K562 (cell line): ENCODE measurements around the gene CCL4. TPM values are rescaled to one million over a fixed set of nuclear protein-coding genes. Genes with fewer than 3 reads are reported as not detected.

Source experiments
- ATAC-seq: fragments of 200-7000 bp; cut with Tn5 transposase; 3 replicates; pipeline ENCODE4 v1.9.1; 2020; ENCODE audit warnings: moderate library complexity
- BruUV-seq: library from RNA; stranded (reverse); fragments of 400-500 nt; replicated peaks from 2 replicates; lab custom pipeline; 2021; lab: Mats Ljungman, UMichigan
- CTCF ChIA-PET: fragments of 300-600 bp; formaldehyde crosslinking; extraction: SDS; loops from one replicate; lab custom pipeline; 2021; ENCODE audit warnings: low intra/inter-chr PET ratio; lab: Yijun Ruan, JAX
- POLR2A ChIA-PET: fragments of 300-600, 350-650 bp; sonication (Branson Sonifier 250); formaldehyde crosslinking; extraction: SDS; loops from one replicate; lab custom pipeline; 2021; ENCODE audit warnings: antibody characterized with exemption, inconsistent platforms; lab: Yijun Ruan, JAX
- DNase-seq, 4 experiments: peaks; one replicate each; pipeline versions ENCODE4 v3.0.0 to v3.0.0-alpha.2; 2011 to 2018; ENCODE audit warnings: low spot score in 3 of 4, mixed read lengths in 3 of 4; ENCODE audit errors: extremely low read depth in 1 of 4
- FAIRE-seq: peaks from 2 replicates; lab custom pipeline; 2011; peaks lifted over from hg19 to GRCh38; lab: Jason Lieb, UNC
- H2AFZ ChIP-seq: 2 replicates; pipeline ENCODE4 v1.6.0; 2011; ENCODE audit warnings: low read depth, low read length, control low read depth, inconsistent platforms
- H3K27ac ChIP-seq: fragments of 200-600 bp; 3 replicates; pipeline ENCODE4 v1.8.0; 2011; ENCODE audit warnings: low read depth, mild to moderate bottlenecking, control low read depth, inconsistent platforms, low read length, moderate library complexity, mixed read lengths; ENCODE audit errors: extremely low read depth
- H3K27me3 ChIP-seq, 2 experiments: fragments of 300-600 bp in 1 of 2; 2 replicates in 1 of 2; 3 replicates in 1 of 2; pipeline versions ENCODE4 v1.6.0 to v1.8.0; 2011; ENCODE audit warnings: inconsistent platforms in 2 of 2, low read length in 2 of 2, mild to moderate bottlenecking in 1 of 2, mixed read lengths in 1 of 2, moderate library complexity in 1 of 2; ENCODE audit not compliant: control insufficient read depth in 2 of 2, insufficient read depth in 2 of 2
- H3K36me3 ChIP-seq: fragments of 300-600 bp; 3 replicates; pipeline ENCODE4 v1.8.0; 2011; ENCODE audit warnings: mild to moderate bottlenecking, low read length, inconsistent platforms; ENCODE audit not compliant: control insufficient read depth, insufficient read depth
- H3K4me1 ChIP-seq, 2 experiments: fragments of 200-600 bp in 1 of 2; replicated peaks in 1 of 2; 2 replicates in 1 of 2; 3 replicates in 1 of 2; pipeline versions ENCODE4 v1.5.1 to v1.8.0; 2011; ENCODE audit warnings: inconsistent platforms in 2 of 2, low read length in 2 of 2, mild to moderate bottlenecking in 1 of 2, mixed read lengths in 1 of 2, moderate library complexity in 1 of 2; ENCODE audit not compliant: control insufficient read depth in 2 of 2, insufficient read depth in 2 of 2
- H3K4me2 ChIP-seq: 2 replicates; pipeline ENCODE4 v1.6.1; 2011; ENCODE audit warnings: low read length, control low read depth, inconsistent platforms, mixed read lengths; ENCODE audit not compliant: insufficient read depth
- H3K4me3 ChIP-seq: fragments of 200-600 bp; sonication (generic), shearing (Covaris generic); 2 replicates; pipeline ENCODE4 v1.5.1; 2016; ENCODE audit warnings: control low read depth, inconsistent platforms
- H3K79me2 ChIP-seq: fragments of 200-600 bp; 3 replicates; pipeline ENCODE4 v1.8.0; 2011; ENCODE audit warnings: low read length, inconsistent platforms; ENCODE audit not compliant: control insufficient read depth, insufficient read depth
- H3K9ac ChIP-seq, 2 experiments: 2 replicates each; pipeline versions ENCODE4 v1.6.0 to v1.6.1; 2011; ENCODE audit warnings: low read depth in 2 of 2, low read length in 2 of 2, control low read depth in 1 of 2, inconsistent platforms in 1 of 2, mild to moderate bottlenecking in 1 of 2, mixed read lengths in 1 of 2; ENCODE audit not compliant: insufficient read depth in 1 of 2
- H3K9me1 ChIP-seq: one replicate; pipeline ENCODE4 v1.6.0; 2011; ENCODE audit warnings: inconsistent platforms, mild to moderate bottlenecking, low read length, moderate library complexity; ENCODE audit not compliant: control insufficient read depth, insufficient read depth
- H3K9me3 ChIP-seq: replicated peaks from 2 replicates; pipeline ENCODE4 v1.5.1; 2011; ENCODE audit warnings: low read depth, low read length, inconsistent platforms; ENCODE audit not compliant: control insufficient read depth, insufficient read depth
- H4K20me1 ChIP-seq: replicated peaks from 2 replicates; pipeline ENCODE4 v1.6.1; 2011; ENCODE audit warnings: low read length, inconsistent platforms, mixed read lengths; ENCODE audit not compliant: control insufficient read depth, insufficient read depth
- CBX5 ChIP-seq: IDR thresholded peaks from 2 replicates; pipeline ENCODE4 v1.6.1; 2014; ENCODE audit warnings: low read depth, borderline replicate concordance
- CREBBP ChIP-seq: IDR thresholded peaks from one replicate; pipeline ENCODE4 v1.6.1; 2012; ENCODE audit warnings: low read depth, mild to moderate bottlenecking, control low read depth, inconsistent platforms, low read length
- HOXB6 ChIP-seq: fragments of 250-450 bp; sonication (Bioruptor Pico); IDR thresholded peaks from 2 replicates; pipeline ENCODE4 v1.5.1; 2022; ENCODE audit warnings: mild to moderate bottlenecking, borderline replicate concordance
- MAFG ChIP-seq: fragments of 450-650 bp; conservative IDR thresholded peaks from 2 replicates; pipeline ENCODE4 v1.6.1; 2016; ENCODE audit warnings: missing genetic modification characterization, missing compliant biosample characterization
- PRPF4 ChIP-seq: fragments of 200-400 bp; formaldehyde crosslinking; IDR thresholded peaks from one replicate; pipeline ENCODE4 v1.6.1; 2017; ENCODE audit warnings: low read length, low read depth, mild to moderate bottlenecking; ENCODE audit not compliant: insufficient read depth, poor library complexity, severe bottlenecking
- TBP ChIP-seq: optimal IDR thresholded peaks from 2 replicates; pipeline ENCODE3; 2011; ENCODE audit warnings: low read depth, low read length, improper control_type of control experiment
- TFAM ChIP-seq: fragments of 250-450 bp; sonication (Bioruptor Pico); conservative IDR thresholded peaks from 2 replicates; pipeline ENCODE4 v1.5.0; 2021; ENCODE audit warnings: mild to moderate bottlenecking, moderate library complexity
- USF2 ChIP-seq: sonication (generic); formaldehyde crosslinking; IDR thresholded peaks from 2 replicates; pipeline ENCODE4 v1.5.0; 2020; ENCODE audit warnings: missing genetic modification reagents
- ZKSCAN8 ChIP-seq: fragments of 200-800 bp; sonication (Bioruptor generic); IDR thresholded peaks from 2 replicates; pipeline ENCODE4 v1.6.1; 2016; ENCODE audit warnings: missing genetic modification characterization, missing compliant biosample characterization
- WGBS: fragments of 100-300 bp; shearing (Covaris generic); methylation state at CpG from one replicate; pipeline ENCODE4 v1.1.6; 2016; ENCODE audit warnings: low coverage, mixed read lengths; ENCODE audit not compliant: insufficient coverage; ENCODE audit errors: missing lambda C conversion rate; 5-methylcytosine and 5-hydroxymethylcytosine counted together
- in situ Hi-C: fragments of 300-500 bp; cut with MboI; formaldehyde crosslinking; loops from 4 replicates; pipeline ENCODE4 v1.15.0; 2018; ENCODE audit warnings: inconsistent platforms, mixed read lengths
- intact Hi-C: fragments of 100-400 bp; cut with micrococcal nuclease; formaldehyde crosslinking; loops from 2 replicates; pipeline ENCODE4 v1.14.2; 2022
- polyA plus RNA-seq, 8 experiments: library from polyadenylated mRNA; depleted of rRNA in 4 of 8; stranded (reverse) in 5 of 8; unstranded in 3 of 8; fragments of >200 nt; fragmentation: Nextera tagmentation in 2 of 8; fragmentation: Illumina TruSeq in 1 of 8; extraction: Ambion mirVana in 2 of 8; extraction: Trizol in 1 of 8; gene quantifications; 2 replicates each; pipeline versions ENCODE4 v1.2.1 to v1.2.3, GENCODE V29; 2011 to 2014; ENCODE audit warnings: inconsistent platforms in 1 of 8, missing spikeins in 1 of 8
- total RNA-seq, 7 experiments: library from RNA; depleted of rRNA in 6 of 7; stranded (reverse); fragments of >200 nt in 6 of 7; fragmentation: Illumina TruSeq in 2 of 7; extraction: Trizol in 2 of 7; gene quantifications; 2 replicates each; pipeline versions ENCODE4 v1.2.1 to v1.2.3, GENCODE V29; 2011 to 2021; ENCODE audit warnings: low replicate concordance in 1 of 7
- TF ChIP-seq, protein P1 (sequence below): fragments of 250-450 bp; sonication (Bioruptor Pico); IDR thresholded peaks from 2 replicates; pipeline ENCODE4 v1.5.0; 2021; ENCODE audit warnings: mild to moderate bottlenecking, borderline replicate concordance
- TF ChIP-seq, protein P2 (sequence below): fragments of 200-800 bp; sonication (Bioruptor generic); IDR thresholded peaks from 2 replicates; pipeline ENCODE4 v1.6.1; 2017; ENCODE audit warnings: missing genetic modification characterization, missing compliant biosample characterization

Gene CCL4
- total and polyA plus RNA-seq, 9 of the 15 experiments (the other 6 are each of a cell fraction or from before 2014, with no cell fraction given), result 0.91 TPM; not detected in 8

GRCh38 chr17:36124879-36125824 lies 21.5 kb downstream of the CCL4 start (continued):
- peak; percentile 24; the same call in 1 of the 2 replicates for TF ChIP-seq USF2 (CRISPR knock-in tag)
- TF ChIP-seq CBX5, result 0 out of 2 replicates have a peak, but pooled peaks have one; percentile 30
- TF ChIP-seq, all 486 proteins: peak for 7

- DNase-seq (no peak), FAIRE-seq (no peak), ATAC-seq (no peak)
- no peak overlapping the region for H3K4me2 ChIP-seq
- no peaks in the 10 kb centered on the region; a peak in 1 of 5 replicates for H3K27me3 ChIP-seq
- peaks cover 3% of the 10 kb centered on the region for H3K9me1 ChIP-seq
- H4K20me1 ChIP-seq, result no peaks in the 10 kb centered on the region
- intact Hi-C loops (no loop called here), in situ Hi-C loops (no loop called here)
- WGBS, result 0% methylated on average over 6 of the region's 7 CpGs
- H3K4me1 ChIP-seq, result no peaks in the 10 kb centered on the region
- H3K36me3 ChIP-seq, result no peaks in the 10 kb centered on the region
- TF ChIP-seq, protein P1, sequence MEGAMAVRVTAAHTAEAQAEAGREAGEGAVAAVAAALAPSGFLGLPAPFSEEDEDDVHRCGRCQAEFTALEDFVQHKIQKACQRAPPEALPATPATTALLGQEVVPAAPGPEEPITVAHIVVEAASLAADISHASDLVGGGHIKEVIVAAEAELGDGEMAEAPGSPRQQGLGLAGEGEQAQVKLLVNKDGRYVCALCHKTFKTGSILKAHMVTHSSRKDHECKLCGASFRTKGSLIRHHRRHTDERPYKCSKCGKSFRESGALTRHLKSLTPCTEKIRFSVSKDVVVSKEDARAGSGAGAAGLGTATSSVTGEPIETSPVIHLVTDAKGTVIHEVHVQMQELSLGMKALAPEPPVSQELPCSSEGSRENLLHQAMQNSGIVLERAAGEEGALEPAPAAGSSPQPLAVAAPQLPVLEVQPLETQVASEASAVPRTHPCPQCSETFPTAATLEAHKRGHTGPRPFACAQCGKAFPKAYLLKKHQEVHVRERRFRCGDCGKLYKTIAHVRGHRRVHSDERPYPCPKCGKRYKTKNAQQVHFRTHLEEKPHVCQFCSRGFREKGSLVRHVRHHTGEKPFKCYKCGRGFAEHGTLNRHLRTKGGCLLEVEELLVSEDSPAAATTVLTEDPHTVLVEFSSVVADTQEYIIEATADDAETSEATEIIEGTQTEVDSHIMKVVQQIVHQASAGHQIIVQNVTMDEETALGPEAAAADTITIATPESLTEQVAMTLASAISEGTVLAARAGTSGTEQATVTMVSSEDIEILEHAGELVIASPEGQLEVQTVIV (CRISPR knock-in tag), result no peak
- TF ChIP-seq MAFG (tag) (no peak), CREBBP (no peak), HOXB6 (CRISPR knock-in tag) (no peak), TBP (no peak), PRPF4 (no peak), ZKSCAN8 (CRISPR knock-in tag) (no peak), TFAM (CRISPR knock-in tag) (no peak)
- TF ChIP-seq, protein P2, sequence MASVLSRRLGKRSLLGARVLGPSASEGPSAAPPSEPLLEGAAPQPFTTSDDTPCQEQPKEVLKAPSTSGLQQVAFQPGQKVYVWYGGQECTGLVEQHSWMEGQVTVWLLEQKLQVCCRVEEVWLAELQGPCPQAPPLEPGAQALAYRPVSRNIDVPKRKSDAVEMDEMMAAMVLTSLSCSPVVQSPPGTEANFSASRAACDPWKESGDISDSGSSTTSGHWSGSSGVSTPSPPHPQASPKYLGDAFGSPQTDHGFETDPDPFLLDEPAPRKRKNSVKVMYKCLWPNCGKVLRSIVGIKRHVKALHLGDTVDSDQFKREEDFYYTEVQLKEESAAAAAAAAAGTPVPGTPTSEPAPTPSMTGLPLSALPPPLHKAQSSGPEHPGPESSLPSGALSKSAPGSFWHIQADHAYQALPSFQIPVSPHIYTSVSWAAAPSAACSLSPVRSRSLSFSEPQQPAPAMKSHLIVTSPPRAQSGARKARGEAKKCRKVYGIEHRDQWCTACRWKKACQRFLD, result no peak
- H3K79me2 ChIP-seq, result no peaks in the 10 kb centered on the region
- CTCF ChIA-PET, result no interaction called here
- BruUV-seq, result no TSS peak
- H3K9ac ChIP-seq, result no peak overlapping the region
- no peak overlapping the region for H3K4me3 ChIP-seq
- no peak overlapping the region for H3K27ac ChIP-seq
- H2AFZ ChIP-seq, result no peak overlapping the region
- H3K9me3 ChIP-seq, result no peaks in the 10 kb centered on the region
- POLR2A ChIA-PET, result interaction anchor here (0.6 kb wide), 1 partner anchor 491 kb away, joined by 4 read pairs; no protein-coding TSS in a partner anchor
Measured at GRCh38 chr17:36127199-36127893, 23.7 kb downstream of the CCL4 start.
